Common myeloid progenitor, CD34-positive (primary cell): Measurements from ENCODE around the gene ITPR2.

Experiments
- CTCF ChIA-PET: fragments of 350-600 bp; sonication (Branson Sonifier 250); formaldehyde crosslinking; loops from one replicate; lab custom pipeline; 2021; ENCODE audit warnings: antibody characterized with exemption; lab: Charles Lee
- POLR2A ChIA-PET: fragments of 350-600 bp; sonication (Branson Sonifier 250); formaldehyde crosslinking; loops from one replicate; lab custom pipeline; 2021; ENCODE audit warnings: antibody characterized with exemption; lab: Charles Lee
- DNase-seq, 3 donors: peaks; one replicate each; pipeline versions ENCODE4 v3.0.0 to v3.0.0-alpha.2; 2013
- H3K27ac ChIP-seq, 2 experiments: 1 replicate in 1 of 2; 2 replicates in 1 of 2; pipeline ENCODE4 v1.7.0; 2013; ENCODE audit warnings: inconsistent platforms in 2 of 2, low read length in 2 of 2, mild to moderate bottlenecking in 2 of 2, low read depth in 1 of 2, moderate library complexity in 1 of 2; ENCODE audit not compliant: severe bottlenecking in 2 of 2, insufficient read depth in 1 of 2, poor library complexity in 1 of 2
- H3K27me3 ChIP-seq, 5 experiments: replicated peaks in 2 of 5; 1 replicate in 3 of 5; 2 replicates in 2 of 5; pipeline versions ENCODE4 v1.6.1 to v1.7.0; 2013; ENCODE audit warnings: low read length in 4 of 5, mild to moderate bottlenecking in 2 of 5, moderate library complexity in 2 of 5, inconsistent platforms in 1 of 5; ENCODE audit not compliant: insufficient read depth in 5 of 5, control insufficient read depth in 4 of 5
- H3K36me3 ChIP-seq, 4 experiments: 1 replicate in 2 of 4; 2 replicates in 2 of 4; pipeline versions ENCODE4 v1.6.1 to v1.7.0; 2013; ENCODE audit warnings: low read length in 3 of 4, control low read depth in 1 of 4, mild to moderate bottlenecking in 1 of 4; ENCODE audit not compliant: control insufficient read depth in 4 of 4, insufficient read depth in 4 of 4
- H3K4me1 ChIP-seq, 4 experiments: 1 replicate in 3 of 4; 2 replicates in 1 of 4; pipeline versions ENCODE4 v1.6.1 to v1.7.1; 2013; ENCODE audit warnings: low read length in 3 of 4, mild to moderate bottlenecking in 3 of 4, control low read depth in 1 of 4, inconsistent platforms in 1 of 4, moderate library complexity in 1 of 4; ENCODE audit not compliant: control insufficient read depth in 4 of 4, insufficient read depth in 4 of 4; ENCODE audit errors: control extremely low read depth in 1 of 4
- H3K4me3 ChIP-seq, 7 experiments: 1 replicate in 4 of 7; 2 replicates in 3 of 7; pipeline versions ENCODE4 v1.5.1 to v1.7.0; 2013; ENCODE audit warnings: mild to moderate bottlenecking in 7 of 7, low read length in 6 of 7, moderate library complexity in 6 of 7, inconsistent platforms in 2 of 7, low read depth in 2 of 7, control low read depth in 1 of 7; ENCODE audit not compliant: insufficient read depth in 4 of 7, control insufficient read depth in 1 of 7; ENCODE audit errors: extremely low read depth in 1 of 7
- H3K9me3 ChIP-seq, 5 experiments: 1 replicate in 4 of 5; 2 replicates in 1 of 5; pipeline versions ENCODE4 v1.6.1 to v1.7.1; 2013; ENCODE audit warnings: low read length in 4 of 5, mild to moderate bottlenecking in 2 of 5, inconsistent platforms in 1 of 5, low read depth in 1 of 5, moderate library complexity in 1 of 5; ENCODE audit not compliant: control insufficient read depth in 4 of 5, insufficient read depth in 2 of 5; ENCODE audit errors: control extremely low read depth in 1 of 5
- WGBS: methylation state at CpG from one replicate; pipeline ENCODE4 v1.1.5; 2013; ENCODE audit not compliant: insufficient coverage; 5-methylcytosine and 5-hydroxymethylcytosine counted together

The ITPR2 gene

DNA sequence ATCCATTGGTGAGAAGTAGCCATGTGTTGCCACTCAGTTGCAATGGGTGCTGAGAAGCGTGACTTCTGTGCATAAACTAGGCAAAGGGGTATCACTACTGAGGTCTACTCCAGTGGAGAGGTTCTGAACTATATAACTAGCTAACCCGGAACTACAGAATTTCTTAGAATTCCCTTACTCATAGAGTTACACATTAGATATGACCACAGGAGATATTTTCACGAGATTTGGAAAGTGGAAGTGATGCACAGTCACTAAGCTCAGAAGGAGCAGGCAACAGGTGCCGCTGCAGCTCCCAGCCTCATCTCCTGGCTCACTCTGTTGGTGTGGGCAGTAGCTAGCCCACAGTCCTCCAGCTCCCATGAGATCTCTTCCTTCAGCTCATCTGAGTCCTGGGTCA lies 501.0 kb downstream of the ITPR2 start:
- H3K4me3 ChIP-seq, result no peak overlapping the region
- ChIA-PET CTCF (interaction anchor here (1.7 to 2.3 kb wide), 2 partner anchors 57 to 69 kb away, joined by 5 read pairs; no protein-coding TSS in a partner anchor), POLR2A (no interaction called here)
- 80% methylated on average over 2 of the region's 4 CpGs for WGBS
- H3K9me3 ChIP-seq, result peaks cover 0 to 5% (median 0%) of the 10 kb centered on the region in 5 experiments
- no peak overlapping the region for H3K27ac ChIP-seq
- no peaks in the 10 kb centered on the region for H3K27me3 ChIP-seq
- peaks cover 0 to 5% (median 1%) of the 10 kb centered on the region in 4 experiments for H3K36me3 ChIP-seq
- peak in 1 of 3 donors; percentile 26 for DNase-seq
- peaks cover 5 to 14% (median 10%) of the 10 kb centered on the region in 4 experiments for H3K4me1 ChIP-seq

GRCh38 chr12:26331136-26331535 lies 501.9 kb downstream of the ITPR2 start:
- ChIA-PET CTCF (interaction anchor here (0.9 to 2.3 kb wide), 3 partner anchors 13 to 68 kb away, joined by 4 to 5 read pairs (median 5); no protein-coding TSS in a partner anchor), POLR2A (no interaction called here)
- WGBS, result 94% methylated on average over 2 of the region's 3 CpGs
- Histone ChIP-seq H3K27ac (no peak overlapping the region), H3K4me1 (peaks cover 5 to 14% (median 10%) of the 10 kb centered on the region in 4 experiments), H3K36me3 (peaks cover 0 to 5% (median 1%) of the 10 kb centered on the region in 4 experiments), H3K27me3 (no peaks in the 10 kb centered on the region), H3K4me3 (no peak overlapping the region), H3K9me3 (peaks cover 0 to 5% (median 0%) of the 10 kb centered on the region in 5 experiments)
- no peak for DNase-seq

DNA sequence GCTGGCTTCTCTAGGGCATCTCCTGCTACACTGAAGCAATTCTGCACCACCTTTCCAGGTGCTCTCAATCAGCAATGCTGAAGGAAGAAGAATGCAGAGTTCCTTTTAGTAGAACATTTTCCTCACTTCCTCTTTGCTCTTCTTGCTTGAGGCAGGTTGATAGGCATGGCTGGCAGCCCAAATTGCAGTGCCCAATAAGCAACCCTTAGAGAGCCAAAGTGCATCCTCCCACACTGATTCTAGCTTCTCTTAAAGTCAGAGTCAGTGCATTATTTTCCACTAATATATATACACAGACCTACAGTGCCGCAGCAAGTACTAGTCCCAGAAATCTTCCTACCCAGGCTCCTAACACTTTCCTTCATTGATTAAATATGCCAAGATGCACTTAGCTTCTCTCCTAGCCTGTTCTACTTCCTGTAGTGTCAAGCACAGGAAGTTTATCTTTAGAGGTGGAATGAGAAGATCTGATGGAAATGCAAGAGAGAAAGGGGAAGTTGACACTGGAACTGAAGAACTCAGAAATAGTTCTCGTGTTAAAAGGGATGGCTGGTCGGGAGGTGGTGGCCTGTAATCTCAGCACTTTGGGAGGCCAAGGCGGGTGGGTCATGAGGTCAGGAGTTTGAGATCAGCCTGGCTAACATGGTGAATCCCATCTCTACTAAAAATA lies 504.9 kb downstream of the ITPR2 start:
- Histone ChIP-seq H3K27me3 (no peaks in the 10 kb centered on the region), H3K9me3 (no peaks in the 10 kb centered on the region), H3K27ac (no peak overlapping the region), H3K36me3 (no peaks in the 10 kb centered on the region), H3K4me3 (peak overlapping the region in 1 of 7 experiments; percentile 37), H3K4me1 (peaks cover 5 to 14% (median 10%) of the 10 kb centered on the region in 4 experiments)
- POLR2A ChIA-PET, result interaction anchor here (0.7 kb wide), 1 partner anchor 72 kb away, joined by 3 read pairs; no protein-coding TSS in a partner anchor
- 0% methylated on average over 3 of the region's 4 CpGs for WGBS
- CTCF ChIA-PET, result no interaction called here
- peak; percentile 44 to 80 (median 69) for DNase-seq

DNA sequence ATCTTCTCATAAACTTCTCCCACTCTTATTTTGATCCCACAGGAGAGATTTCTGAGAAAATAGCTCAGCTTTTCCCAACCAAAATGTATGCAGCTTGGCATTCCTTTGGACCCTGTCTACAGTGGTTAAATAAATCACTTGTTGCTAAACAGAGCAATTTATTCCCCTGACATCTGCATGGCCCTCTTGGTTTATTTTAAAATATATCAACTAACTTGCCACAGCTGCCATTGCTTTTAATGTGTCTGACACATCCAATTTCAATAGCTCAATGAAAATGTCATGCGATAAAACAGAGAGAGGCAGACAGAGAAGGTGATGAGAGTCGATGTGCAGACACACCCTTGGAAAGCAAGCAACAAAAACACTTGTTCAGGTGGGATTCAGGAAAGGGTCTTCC lies 509.3 kb downstream of the ITPR2 start:
- H3K27me3 ChIP-seq, result no peaks in the 10 kb centered on the region
- CTCF ChIA-PET, result no interaction called here
- no peak overlapping the region for H3K4me3 ChIP-seq
- H3K4me1 ChIP-seq, result peaks cover 5 to 14% (median 10%) of the 10 kb centered on the region in 4 experiments
- H3K27ac ChIP-seq, result no peak overlapping the region
- H3K36me3 ChIP-seq, result no peaks in the 10 kb centered on the region
- no peaks in the 10 kb centered on the region for H3K9me3 ChIP-seq
- POLR2A ChIA-PET, result no interaction called here
- DNase-seq, result no peak
- WGBS, result no CpG with 5 or more reads among the region's 2 CpGs

GRCh38 chr12:26319511-26319910 lies 513.5 kb downstream of the ITPR2 start:
- ChIA-PET POLR2A (no interaction called here), CTCF (interaction anchor here (0.9 kb wide), 1 partner anchor 21 kb away, joined by 3 read pairs; no protein-coding TSS in a partner anchor)
- Histone ChIP-seq H3K4me3 (no peak overlapping the region), H3K4me1 (peaks cover 0 to 3% (median 0%) of the 10 kb centered on the region in 4 experiments), H3K9me3 (peaks cover 0 to 10% (median 7%) of the 10 kb centered on the region in 5 experiments), H3K27ac (no peak overlapping the region), H3K36me3 (no peaks in the 10 kb centered on the region), H3K27me3 (no peaks in the 10 kb centered on the region)
- 100% methylated on average over 5 of the region's 5 CpGs for WGBS
- DNase-seq, result no peak

- CTCF ChIA-PET, result interaction anchor here (1.6 kb wide), 1 partner anchor 12 kb away, joined by 4 read pairs; no protein-coding TSS in a partner anchor
These were observed 514.3 kb downstream of the ITPR2 start for GRCh38 chr12:26318661-26319068.

More at GRCh38 chr12:26318661-26319068, 514.3 kb downstream of the ITPR2 start:
- Histone ChIP-seq H3K27me3 (no peaks in the 10 kb centered on the region), H3K27ac (no peak overlapping the region), H3K4me1 (peaks cover 0 to 3% (median 0%) of the 10 kb centered on the region in 4 experiments), H3K36me3 (no peaks in the 10 kb centered on the region), H3K9me3 (peaks cover 0 to 13% (median 7%) of the 10 kb centered on the region in 5 experiments), H3K4me3 (no peak overlapping the region)
- no peak for DNase-seq
- WGBS, result 95% methylated on average over 2 of the region's 5 CpGs
- POLR2A ChIA-PET, result interaction anchor here (0.6 kb wide), 1 partner anchor 28 kb away, joined by 6 read pairs; no protein-coding TSS in a partner anchor
